GM19328 (cell line): ENCODE data around the gene LRP5.

Experiments
- ATAC-seq: cut with Tn5 transposase; IDR thresholded peaks from one replicate; pipeline ENCODE4 v1.9.1; 2021; ENCODE audit warnings: mild to moderate bottlenecking, moderate library complexity; ENCODE audit not compliant: unreplicated experiment

The LRP5 gene

DNA sequence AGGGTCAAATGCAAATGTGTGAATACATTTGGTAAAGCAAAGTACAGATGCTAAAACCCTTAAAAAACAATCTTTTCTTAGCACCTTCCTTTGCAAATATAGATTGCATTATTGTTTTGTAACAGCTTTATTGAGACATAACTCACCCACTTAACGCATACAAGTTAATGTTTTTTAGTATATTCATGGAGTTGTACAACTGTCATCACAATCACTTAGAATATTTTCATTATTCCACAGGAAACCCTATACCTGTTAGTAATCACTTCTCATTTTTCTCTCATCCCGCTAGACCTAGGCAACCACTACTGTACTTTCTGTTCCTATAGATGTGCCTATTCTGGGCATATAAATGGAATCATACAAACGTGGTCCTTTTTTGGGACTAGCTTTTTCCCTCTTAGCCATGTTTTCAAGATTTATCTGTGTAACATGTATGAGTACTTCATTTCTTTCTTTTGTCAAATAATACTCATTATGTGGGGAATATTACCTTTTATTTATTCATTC, 182.9 kb downstream of the LRP5 start:
- no peak for ATAC-seq

DNA sequence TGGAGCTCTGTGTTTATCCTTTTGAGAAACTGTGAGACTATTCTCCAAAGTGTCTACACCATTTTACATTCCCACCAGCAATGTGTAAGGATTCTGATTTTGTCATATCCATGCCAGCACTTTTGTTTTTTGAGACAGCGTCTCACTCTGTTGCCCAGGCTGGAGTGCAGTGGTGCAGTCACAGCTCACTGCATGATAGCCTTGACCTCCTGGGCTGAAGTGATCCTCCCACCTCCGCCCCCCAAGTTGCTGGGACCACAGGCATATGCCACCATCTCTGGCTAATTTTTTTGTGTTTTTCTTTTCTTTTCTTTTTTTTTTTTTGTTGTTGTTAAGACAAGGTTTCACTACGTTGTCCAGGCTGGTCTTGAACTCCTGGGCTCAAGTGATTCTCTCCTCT, 183.5 kb downstream of the LRP5 start:
- no peak for ATAC-seq

DNA sequence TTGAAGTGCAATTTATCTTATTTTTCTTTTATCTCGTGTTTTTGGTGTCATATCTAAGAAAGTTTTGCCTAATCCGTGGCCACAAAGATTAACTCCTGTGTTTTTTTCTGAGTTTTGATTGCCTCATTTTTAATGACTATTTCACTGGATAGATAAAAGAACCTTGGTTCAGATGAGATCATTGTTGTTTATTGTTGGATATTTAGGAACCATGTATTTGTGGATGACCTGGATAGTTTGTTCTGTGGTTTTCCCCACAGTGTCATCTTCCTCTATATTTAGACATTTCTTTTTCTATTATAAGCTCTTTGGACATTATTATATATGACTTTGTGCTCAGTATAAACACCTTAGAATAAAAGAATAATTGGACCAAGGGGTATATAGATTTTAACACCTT, 185.4 kb downstream of the LRP5 start:
- no peak for ATAC-seq

DNA sequence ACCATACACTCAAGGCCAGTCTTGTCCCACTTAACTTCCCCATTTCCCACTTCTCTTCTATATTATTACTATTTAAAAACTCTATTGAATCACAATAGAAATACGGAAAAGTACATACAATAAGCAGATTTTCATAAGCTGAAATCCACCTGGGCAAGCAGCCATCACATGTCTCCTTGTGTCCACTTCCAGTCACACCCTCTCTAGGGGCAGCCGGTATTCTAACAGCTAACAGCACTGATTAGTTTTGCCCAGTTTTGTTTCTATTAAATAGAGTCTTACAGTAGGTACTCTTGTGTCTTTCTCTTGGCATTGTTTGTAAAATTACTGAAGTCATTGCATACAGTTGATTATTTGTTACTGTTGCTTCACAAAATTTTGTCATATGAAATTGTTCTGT, 185.9 kb downstream of the LRP5 start:
- ATAC-seq = no peak
